Sigmoid colon (tissue), 7 donors: ENCODE data around the gene FUBP3. TPM values are rescaled to one million over a fixed set of nuclear protein-coding genes. Genes with fewer than 3 reads are reported as not detected.

Experiments used
- DNase-seq: peaks from one replicate; pipeline ENCODE4 v3.0.0-alpha.2; 2019
- H3K27ac ChIP-seq, 4 donors: fragments of 200-600 bp; sonication (generic); one replicate each; pipeline ENCODE4 v1.5.1; 2016 to 2019; ENCODE audit warnings: mild to moderate bottlenecking in 1 of 4
- H3K27me3 ChIP-seq, 3 donors: fragments of 200-600 bp; sonication (generic); one replicate each; pipeline ENCODE4 v1.5.1; 2019; ENCODE audit warnings: mild to moderate bottlenecking in 1 of 3
- H3K36me3 ChIP-seq, 4 donors: fragments of 200-600 bp; sonication (generic); one replicate each; pipeline ENCODE4 v1.5.1; 2016 to 2019
- H3K4me1 ChIP-seq, 4 donors: fragments of 200-600 bp; sonication (generic); one replicate each; pipeline ENCODE4 v1.5.1; 2017 to 2019
- H3K4me3 ChIP-seq, 4 donors: fragments of 200-600 bp; sonication (generic); one replicate each; pipeline ENCODE4 v1.5.1; 2017 to 2019; ENCODE audit warnings: mild to moderate bottlenecking in 2 of 4, moderate library complexity in 1 of 4
- H3K9me3 ChIP-seq, 4 donors: fragments of 200-600 bp in 3 of 4; sonication (generic) in 3 of 4; one replicate each; pipeline versions ENCODE4 v1.5.1 to v1.6.1; 2013 to 2019
- CTCF ChIP-seq, 4 experiments: fragments of 450-650 bp in 3 of 4; fragments of 200-600 bp in 1 of 4; IDR thresholded peaks; one replicate each; pipeline ENCODE4 v1.5.1; 2016 to 2019; ENCODE audit warnings: antibody characterized with exemption in 4 of 4, mild to moderate bottlenecking in 3 of 4, moderate library complexity in 2 of 4
- EP300 ChIP-seq, 4 donors: sonication (generic); formaldehyde crosslinking; IDR thresholded peaks; one replicate each; pipeline ENCODE4 v1.6.1; 2017; ENCODE audit warnings: antibody characterized with exemption in 4 of 4
- POLR2A ChIP-seq, 2 donors: fragments of 450-650 bp; IDR thresholded peaks; one replicate each; pipeline ENCODE4 v1.6.1; 2016; ENCODE audit warnings: antibody characterized with exemption in 2 of 2, mild to moderate bottlenecking in 2 of 2, moderate library complexity in 2 of 2
- POLR2AphosphoS5 ChIP-seq, 4 donors: sonication (generic); formaldehyde crosslinking; IDR thresholded peaks; one replicate each; pipeline ENCODE4 v1.6.1; 2017; ENCODE audit warnings: antibody characterized with exemption in 4 of 4
- WGBS, 2 donors: extraction: QIAGEN DNeasy Blood & Tissue Kit; methylation state at CpG; one replicate each; pipeline ENCODE4 v1.1.7; 2013; 5-methylcytosine and 5-hydroxymethylcytosine counted together
- intact Hi-C: fragments of 100-400 bp; cut with DNase I; formaldehyde crosslinking; loops from one replicate; pipeline ENCODE4 v1.15.1; 2023
- polyA plus RNA-seq, 3 donors: library from polyadenylated mRNA; stranded (reverse); fragments of 200-250 nt; gene quantifications; one replicate each; pipeline ENCODE4 v1.2.3, GENCODE V29; 2013
- total RNA-seq, 4 donors: library from RNA; depleted of rRNA; stranded (reverse); fragments of >200 nt; gene quantifications; one replicate each; pipeline ENCODE4 v1.1.0, GENCODE V29; 2016
- donor health status: healthy with polysubstance abuse.
- donor health status: Bipolar disorder and iron deficiency.
- donor health status: healthy.

FUBP3 gene
- total and polyA plus RNA-seq, 7 donors: 19.4 to 44.4 (median 41.3) TPM

GRCh38 chr9:130579738-130580463 lies 524 bp downstream of the FUBP3 start:
- H3K36me3 ChIP-seq: no peaks in the 10 kb centered on the region
- DNase-seq: no peak
- WGBS, 2 donors: 1 to 2% methylated on average over 40 of the region's 40 CpGs
- H3K4me1 ChIP-seq: peaks cover 0 to 41% (median 33%) of the 10 kb centered on the region in 4 donors
- TF ChIP-seq CTCF (IDR thresholded peaks at IDR 0.05) (no peak), EP300 (IDR thresholded peaks at IDR 0.05) (no peak), POLR2A (IDR thresholded peaks at IDR 0.05) (no peak), POLR2AphosphoS5 (IDR thresholded peaks at IDR 0.05) (no peak)
- peak overlapping the region; percentile 90 to 95 (median 92) for H3K27ac ChIP-seq
- no peaks in the 10 kb centered on the region for H3K27me3 ChIP-seq
- intact Hi-C loops: loop anchor here (5.0 kb wide), 1 partner anchor 102 kb away; no protein-coding TSS in a partner anchor
- H3K4me3 ChIP-seq: peak overlapping the region; percentile 81 to 100 (median 94)
- no peaks in the 10 kb centered on the region for H3K9me3 ChIP-seq

- no peak overlapping the region for H3K4me3 ChIP-seq
- WGBS, 2 donors: 77 to 81% methylated on average over 3 of the region's 3 CpGs
- intact Hi-C loops: no loop called here
- H3K9me3 ChIP-seq: no peaks in the 10 kb centered on the region
- H3K27ac ChIP-seq: no peak overlapping the region
- TF ChIP-seq POLR2A (IDR thresholded peaks at IDR 0.05) (no peak), POLR2AphosphoS5 (IDR thresholded peaks at IDR 0.05) (no peak), CTCF (IDR thresholded peaks at IDR 0.05) (no peak), EP300 (IDR thresholded peaks at IDR 0.05) (no peak)
- no peaks in the 10 kb centered on the region for H3K36me3 ChIP-seq
- H3K4me1 ChIP-seq: peaks cover 0 to 41% (median 33%) of the 10 kb centered on the region in 4 donors
- no peak for DNase-seq
- H3K27me3 ChIP-seq: no peaks in the 10 kb centered on the region
These were observed 2.4 kb downstream of the FUBP3 start for GRCh38 chr9:130581766-130582165.

DNA sequence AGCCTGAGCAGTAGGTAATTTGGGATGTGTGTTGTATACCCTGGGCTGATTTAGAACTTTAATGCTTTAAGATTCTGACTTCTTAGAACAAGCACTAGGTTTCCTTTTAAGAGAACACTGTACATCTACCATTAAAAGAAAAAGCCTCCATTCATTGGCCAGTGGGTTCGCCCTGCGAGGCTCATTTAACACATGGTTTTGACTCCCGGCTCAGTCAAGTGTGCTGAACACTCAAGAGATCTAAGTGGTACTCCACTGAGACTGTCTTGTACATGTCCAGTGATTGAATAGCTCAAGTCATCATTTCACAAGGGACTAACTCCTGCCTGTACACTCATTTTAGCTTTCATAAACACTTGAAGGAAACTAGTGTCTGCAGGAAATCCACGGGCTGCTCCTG lies 3.9 kb downstream of the FUBP3 start:
- H3K9me3 ChIP-seq: no peaks in the 10 kb centered on the region
- TF ChIP-seq EP300 (IDR thresholded peaks at IDR 0.05) (no peak), CTCF (IDR thresholded peaks at IDR 0.05) (no peak)
- WGBS, 2 donors: 95 to 98% methylated on average over 4 of the region's 4 CpGs
- no peak overlapping the region for H3K27ac ChIP-seq
- no peaks in the 10 kb centered on the region for H3K27me3 ChIP-seq
- no peak overlapping the region for H3K4me3 ChIP-seq
- intact Hi-C loops: no loop called here
- H3K36me3 ChIP-seq: no peaks in the 10 kb centered on the region
- DNase-seq: no peak
- peaks cover 0 to 37% (median 28%) of the 10 kb centered on the region in 4 donors for H3K4me1 ChIP-seq

- H3K4me1 ChIP-seq: peaks cover 0 to 9% (median 3%) of the 10 kb centered on the region in 4 donors
- no peaks in the 10 kb centered on the region for H3K9me3 ChIP-seq
- WGBS, 2 donors: 76 to 90% methylated on average over 3 of the region's 3 CpGs
- DNase-seq: no peak
- H3K27me3 ChIP-seq: no peaks in the 10 kb centered on the region
- TF ChIP-seq CTCF (IDR thresholded peaks at IDR 0.05) (no peak), POLR2AphosphoS5 (IDR thresholded peaks at IDR 0.05) (no peak), EP300 (IDR thresholded peaks at IDR 0.05) (no peak), POLR2A (IDR thresholded peaks at IDR 0.05) (no peak)
- H3K4me3 ChIP-seq: no peak overlapping the region
- intact Hi-C loops: no loop called here
- H3K27ac ChIP-seq: no peak overlapping the region
- H3K36me3 ChIP-seq: no peaks in the 10 kb centered on the region
These were observed 8.5 kb downstream of the FUBP3 start for GRCh38 chr9:130587921-130588320.
